Testis (tissue), 3 donors: ENCODE measurements around the gene GMFB. TPM values are rescaled to one million over a fixed set of nuclear protein-coding genes. Genes with fewer than 3 reads are reported as not detected.

Experiments used
- DNase-seq: peaks from one replicate; pipeline ENCODE4 v3.0.0-alpha.2; 2019
- H3K27ac ChIP-seq, 2 donors: fragments of 200-600 bp; sonication (generic); one replicate each; pipeline ENCODE4 v1.5.1; 2019
- H3K27me3 ChIP-seq: fragments of 200-600 bp; sonication (generic); one replicate; pipeline ENCODE4 v1.5.1; 2019
- H3K36me3 ChIP-seq: fragments of 200-600 bp; sonication (generic); one replicate; pipeline ENCODE4 v1.5.1; 2017; ENCODE audit warnings: low read depth; ENCODE audit errors: missing control alignments
- H3K4me1 ChIP-seq: fragments of 200-600 bp; sonication (generic); one replicate; pipeline ENCODE4 v1.5.1; 2019
- H3K4me3 ChIP-seq, 2 donors: fragments of 200-600 bp; sonication (generic); one replicate each; pipeline ENCODE4 v1.5.1; 2017 to 2019
- H3K9me3 ChIP-seq: fragments of 200-600 bp; sonication (generic); one replicate; pipeline ENCODE4 v1.5.1; 2017
- CTCF ChIP-seq, 3 experiments: fragments of 450-650 bp in 2 of 3; fragments of 200-600 bp in 1 of 3; sonication (generic) in 1 of 3; IDR thresholded peaks; one replicate each; pipeline ENCODE4 v1.5.1; 2016 to 2019; ENCODE audit warnings: antibody characterized with exemption in 3 of 3, mild to moderate bottlenecking in 2 of 3, moderate library complexity in 1 of 3
- POLR2A ChIP-seq: fragments of 450-650 bp; IDR thresholded peaks from one replicate; pipeline ENCODE4 v1.6.1; 2017; ENCODE audit warnings: antibody characterized with exemption, mild to moderate bottlenecking, moderate library complexity
- WGBS, 2 donors: methylation state at CpG; one replicate each; pipeline ENCODE4 v1.1.5; 2018; 5-methylcytosine and 5-hydroxymethylcytosine counted together
- intact Hi-C: fragments of 100-400 bp; cut with DNase I; formaldehyde crosslinking; loops from one replicate; pipeline ENCODE4 v1.15.1; 2023; ENCODE audit warnings: low total_unique reads
- polyA plus RNA-seq: library from polyadenylated mRNA; stranded (reverse); fragments of 350-450 nt; fragmentation: Illumina TruSeq; extraction: RNeasy Lipid Tissue Mini Kit (QIAGEN cat#74804); gene quantifications from one replicate; pipeline ENCODE4 v1.2.3, GENCODE V29; 2014; ENCODE audit warnings: low read depth, low replicate concordance; ENCODE audit not compliant: insufficient read depth
- total RNA-seq, 2 donors: library from RNA; depleted of rRNA; stranded (reverse); fragments of >200 nt; gene quantifications; one replicate each; pipeline ENCODE4 v1.2.3, GENCODE V29; 2016

GMFB gene
- total and polyA plus RNA-seq, 3 donors from 2014 or later: 19.5 to 43.6 (median 32.3) TPM

GRCh38 chr14:54535126-54535525, 46.3 kb upstream of the GMFB start:
- Histone ChIP-seq H3K9me3 (no peaks in the 10 kb centered on the region), H3K4me1 (no peaks in the 10 kb centered on the region), H3K36me3 (no peaks in the 10 kb centered on the region), H3K27me3 (no peaks in the 10 kb centered on the region), H3K27ac (no peak overlapping the region), H3K4me3 (no peak overlapping the region)
- TF ChIP-seq CTCF (IDR thresholded peaks at IDR 0.05) (no peak), POLR2A (no peak)
- intact Hi-C loops: no loop called here
- no peak for DNase-seq
- WGBS, 2 donors: 53 to 72% methylated on average over 1 of the region's 1 CpG

- intact Hi-C loops: no loop called here
- Histone ChIP-seq H3K4me1 (no peaks in the 10 kb centered on the region), H3K4me3 (no peak overlapping the region), H3K9me3 (no peaks in the 10 kb centered on the region), H3K27me3 (no peaks in the 10 kb centered on the region), H3K27ac (no peak overlapping the region), H3K36me3 (no peaks in the 10 kb centered on the region)
- DNase-seq: no peak
- 89 to 90% methylated on average over 1 of the region's 1 CpG for WGBS, 2 donors
- TF ChIP-seq CTCF (IDR thresholded peaks at IDR 0.05): no peak
- TF ChIP-seq POLR2A: no peak
These were observed 44.3 kb upstream of the GMFB start for GRCh38 chr14:54533100-54533499.

- H3K4me3 ChIP-seq: no peak overlapping the region
- H3K4me1 ChIP-seq: no peaks in the 10 kb centered on the region
- no peak for DNase-seq
- H3K36me3 ChIP-seq: no peaks in the 10 kb centered on the region
- H3K27me3 ChIP-seq: no peaks in the 10 kb centered on the region
- TF ChIP-seq POLR2A: no peak
- no peak for TF ChIP-seq CTCF (IDR thresholded peaks at IDR 0.05)
- WGBS, 2 donors: 94 to 98% methylated on average over 3 of the region's 3 CpGs
- intact Hi-C loops: no loop called here
- H3K27ac ChIP-seq: no peak overlapping the region
- H3K9me3 ChIP-seq: no peaks in the 10 kb centered on the region
These were observed 43.6 kb upstream of the GMFB start for GRCh38 chr14:54532111-54533012.

- Histone ChIP-seq H3K4me1 (no peaks in the 10 kb centered on the region), H3K9me3 (no peaks in the 10 kb centered on the region), H3K27ac (no peak overlapping the region), H3K4me3 (no peak overlapping the region), H3K27me3 (no peaks in the 10 kb centered on the region), H3K36me3 (no peaks in the 10 kb centered on the region)
- intact Hi-C loops: no loop called here
- 42 to 51% methylated on average over 1 of the region's 1 CpG for WGBS, 2 donors
- TF ChIP-seq CTCF (IDR thresholded peaks at IDR 0.05) (no peak), POLR2A (no peak)
- peak; percentile 28 for DNase-seq
These were observed 41.0 kb upstream of the GMFB start for GRCh38 chr14:54529811-54530210.

- intact Hi-C loops: no loop called here
- DNase-seq: no peak
- Histone ChIP-seq H3K27ac (no peak overlapping the region), H3K4me3 (no peak overlapping the region), H3K36me3 (no peaks in the 10 kb centered on the region), H3K27me3 (no peaks in the 10 kb centered on the region), H3K4me1 (no peaks in the 10 kb centered on the region), H3K9me3 (no peaks in the 10 kb centered on the region)
- no peak for TF ChIP-seq POLR2A
- no peak for TF ChIP-seq CTCF (IDR thresholded peaks at IDR 0.05)
- 53 to 72% methylated on average over 2 of the region's 2 CpGs for WGBS, 2 donors
These were observed 40.2 kb upstream of the GMFB start for GRCh38 chr14:54528973-54529372.
